WTC11 (cell line): ENCODE measurements around the gene NCOA3.

Experiments used
- CREM ChIP-seq: sonication (generic); formaldehyde crosslinking; IDR thresholded peaks from 2 replicates; pipeline ENCODE4 v1.8.1; 2022; ENCODE audit warnings: mild to moderate bottlenecking, missing genetic modification reagents, moderate library complexity
- CTCF ChIP-seq: fragments of 200-600 bp; IDR thresholded peaks from 2 replicates; pipeline ENCODE4 v1.8.0; 2022; ENCODE audit warnings: antibody characterized with exemption
- MAX ChIP-seq: sonication (generic); formaldehyde crosslinking; IDR thresholded peaks from 2 replicates; pipeline ENCODE4 v1.8.0; 2022; ENCODE audit warnings: mild to moderate bottlenecking, missing genetic modification reagents
- NFYB ChIP-seq: sonication (generic); formaldehyde crosslinking; conservative IDR thresholded peaks from 2 replicates; pipeline ENCODE4 v1.8.0; 2022; ENCODE audit warnings: low read depth, missing genetic modification reagents
- NR3C1 ChIP-seq: sonication (generic); formaldehyde crosslinking; conservative IDR thresholded peaks from 2 replicates; pipeline ENCODE4 v1.8.1; 2023; ENCODE audit warnings: low read depth, mild to moderate bottlenecking, missing genetic modification reagents
- USF2 ChIP-seq: sonication (generic); formaldehyde crosslinking; IDR thresholded peaks from 2 replicates; pipeline ENCODE4 v1.8.1; 2023; ENCODE audit warnings: mild to moderate bottlenecking, missing genetic modification reagents, moderate library complexity
- ZNF138 ChIP-seq: sonication (generic); formaldehyde crosslinking; conservative IDR thresholded peaks from 2 replicates; pipeline ENCODE4 v1.8.1; 2022; ENCODE audit warnings: mild to moderate bottlenecking, moderate library complexity, missing genetic modification reagents
- ZNF671 ChIP-seq: fragments of 250-450 bp; sonication (Bioruptor Pico); IDR thresholded peaks from 2 replicates; pipeline ENCODE4 v1.8.0; 2021; ENCODE audit warnings: mild to moderate bottlenecking

GRCh38 chr20:47524015-47524784 lies 22.5 kb downstream of the NCOA3 start:
- TF ChIP-seq CTCF: no peak
- no peak for TF ChIP-seq NR3C1 (CRISPR knock-in tag)
- TF ChIP-seq NFYB (CRISPR knock-in tag): no peak
- TF ChIP-seq ZNF671 (CRISPR knock-in tag): no peak
- no peak for TF ChIP-seq USF2
- no peak for TF ChIP-seq CREM (CRISPR knock-in tag)
- TF ChIP-seq MAX (CRISPR knock-in tag): no peak
- no peak for TF ChIP-seq ZNF138
